CD4-positive, alpha-beta T cell treated with Interleukin-4 for 1 hour (primary cell): ENCODE results near the gene SERPINB1.
A peak's percentile ranks its signal among the peaks of the same experiment; 100 is the strongest.

Source experiments
- DNase-seq, 2 donors: peaks; one replicate each; pipeline ENCODE4 v3.0.0-alpha.2; 2020 to 2022

Gene SERPINB1

GRCh38 chr6:2790588-2791449 lies 50.8 kb downstream of the SERPINB1 start:
- DNase-seq, result peak; percentile 70 to 73

DNA sequence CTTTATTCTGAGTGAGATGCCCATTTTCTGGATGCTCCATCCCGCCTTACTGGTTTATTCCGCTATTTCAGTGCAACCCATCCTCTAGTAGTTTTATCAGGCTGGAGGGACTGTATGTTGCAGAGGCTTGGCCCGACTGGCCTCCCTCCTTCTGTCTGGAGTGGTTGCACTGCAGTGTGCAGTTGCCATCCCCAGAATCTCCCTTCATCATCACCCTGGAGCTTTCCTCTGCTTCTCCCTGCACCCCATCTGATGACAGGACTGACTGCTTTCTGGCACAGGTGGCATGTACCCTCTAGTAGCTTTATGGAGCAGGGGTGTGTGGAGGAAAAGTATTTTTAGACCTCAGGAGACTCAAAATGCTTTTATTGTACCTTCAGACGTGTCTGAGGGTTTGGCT lies 55.4 kb downstream of the SERPINB1 start:
- no peak for DNase-seq

GRCh38 chr6:2784930-2785329 lies 56.7 kb downstream of the SERPINB1 start:
- DNase-seq, result no peak

DNA sequence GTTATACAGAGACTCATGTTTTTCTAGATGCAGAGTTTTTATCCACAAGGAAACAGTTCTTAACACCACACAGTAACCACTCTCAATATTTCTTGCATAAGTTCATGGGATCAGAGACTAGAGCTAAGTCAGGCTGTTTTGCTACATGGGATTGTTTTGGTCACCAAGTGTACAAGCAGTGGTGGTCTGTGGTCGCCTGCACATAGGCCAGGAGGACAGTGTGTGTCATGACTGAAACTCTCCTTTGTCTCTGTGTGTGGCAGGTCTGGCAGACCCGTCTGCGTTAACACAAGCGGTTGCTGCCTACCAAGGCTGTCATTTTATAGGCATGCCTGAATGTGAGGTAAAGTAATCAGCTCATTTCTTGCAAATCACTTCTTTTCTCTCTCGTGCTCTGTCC lies 57.6 kb downstream of the SERPINB1 start:
- no peak for DNase-seq

DNA sequence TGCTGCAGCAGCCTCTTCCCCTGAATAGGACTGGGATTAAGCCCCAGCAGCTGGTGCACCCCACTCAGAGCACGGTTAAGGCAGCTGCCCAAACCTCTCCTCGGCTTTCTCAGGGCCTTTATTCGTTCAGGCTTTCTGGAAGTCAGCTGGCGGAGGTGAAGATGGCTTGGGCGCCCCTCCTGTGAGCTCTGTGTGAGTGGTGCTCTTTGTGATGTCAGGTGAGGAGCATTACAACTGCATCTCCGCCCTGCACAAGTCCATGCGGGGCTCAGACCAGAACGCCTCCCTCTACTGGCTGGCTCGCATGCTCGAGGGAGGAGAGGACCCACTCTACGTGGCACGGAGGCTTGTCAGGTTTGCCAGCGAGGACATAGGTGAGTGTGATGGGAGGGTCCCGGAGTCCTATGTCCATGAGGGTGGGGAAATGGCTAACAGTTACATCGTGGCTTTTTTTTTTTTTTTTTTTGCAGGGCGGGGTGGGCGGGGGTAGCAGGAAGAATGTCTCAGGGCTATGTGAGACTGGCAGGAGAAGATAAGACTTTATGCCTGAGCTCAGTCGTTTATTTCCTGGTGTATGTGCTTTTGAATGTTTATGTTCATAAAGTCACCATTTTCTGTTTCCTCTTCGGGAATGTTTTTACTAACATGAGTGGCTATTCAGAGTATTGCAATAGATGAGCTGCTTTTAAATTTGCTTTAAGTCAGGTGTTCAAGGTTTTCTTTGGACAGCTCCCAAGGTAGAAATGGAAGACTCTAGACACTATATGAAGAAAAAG lies 58.3 kb downstream of the SERPINB1 start:
- DNase-seq, result no peak

- DNase-seq, result no peak
These were observed 58.9 kb downstream of the SERPINB1 start for GRCh38 chr6:2782825-2783187.

DNA sequence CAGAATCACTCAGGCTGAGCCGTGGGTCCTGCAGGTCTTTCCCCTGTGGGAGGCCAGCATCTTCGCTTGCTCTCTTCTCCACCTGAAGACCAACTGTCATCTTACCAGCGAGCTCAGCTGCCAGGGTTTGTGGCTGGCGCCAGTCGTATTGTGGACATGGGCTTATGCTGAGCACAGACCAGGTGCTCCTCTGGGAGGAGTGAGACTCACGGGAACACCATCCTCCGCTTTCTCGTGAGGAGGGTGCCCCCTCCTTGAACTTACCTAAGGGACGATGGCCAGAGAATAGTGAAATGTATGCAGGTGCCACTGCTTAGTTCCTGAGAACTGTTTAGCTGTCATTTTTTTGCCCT lies 59.3 kb downstream of the SERPINB1 start:
- no peak for DNase-seq
